ENCODE data around the gene TUBGCP5.

DNA sequence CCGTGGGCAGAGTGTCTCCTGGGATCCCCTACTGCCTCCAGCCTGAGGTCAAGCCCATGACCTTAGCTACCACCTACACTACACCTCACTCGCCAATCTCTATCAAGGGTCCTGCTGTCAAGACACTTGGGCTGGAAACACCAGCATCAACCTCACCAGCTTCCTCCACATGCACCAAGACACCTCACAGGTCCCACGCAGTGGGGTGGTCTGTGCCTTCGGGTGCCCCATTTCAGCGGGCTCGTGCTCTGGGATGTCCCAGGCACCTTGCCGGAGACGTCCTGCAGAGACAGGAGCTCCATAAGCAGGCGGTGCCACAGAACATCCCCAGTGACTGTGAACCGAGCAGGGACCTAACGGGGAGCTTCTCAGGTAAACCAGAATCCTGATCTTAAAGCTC, 79.2 kb downstream of the TUBGCP5 start:
- TF ChIP-seq, protein P1, sequence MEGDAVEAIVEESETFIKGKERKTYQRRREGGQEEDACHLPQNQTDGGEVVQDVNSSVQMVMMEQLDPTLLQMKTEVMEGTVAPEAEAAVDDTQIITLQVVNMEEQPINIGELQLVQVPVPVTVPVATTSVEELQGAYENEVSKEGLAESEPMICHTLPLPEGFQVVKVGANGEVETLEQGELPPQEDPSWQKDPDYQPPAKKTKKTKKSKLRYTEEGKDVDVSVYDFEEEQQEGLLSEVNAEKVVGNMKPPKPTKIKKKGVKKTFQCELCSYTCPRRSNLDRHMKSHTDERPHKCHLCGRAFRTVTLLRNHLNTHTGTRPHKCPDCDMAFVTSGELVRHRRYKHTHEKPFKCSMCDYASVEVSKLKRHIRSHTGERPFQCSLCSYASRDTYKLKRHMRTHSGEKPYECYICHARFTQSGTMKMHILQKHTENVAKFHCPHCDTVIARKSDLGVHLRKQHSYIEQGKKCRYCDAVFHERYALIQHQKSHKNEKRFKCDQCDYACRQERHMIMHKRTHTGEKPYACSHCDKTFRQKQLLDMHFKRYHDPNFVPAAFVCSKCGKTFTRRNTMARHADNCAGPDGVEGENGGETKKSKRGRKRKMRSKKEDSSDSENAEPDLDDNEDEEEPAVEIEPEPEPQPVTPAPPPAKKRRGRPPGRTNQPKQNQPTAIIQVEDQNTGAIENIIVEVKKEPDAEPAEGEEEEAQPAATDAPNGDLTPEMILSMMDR (conservative IDR thresholded peaks at IDR 0.05; ENCODE audit: low read depth, low read length): no peak
- no peak for TF ChIP-seq EZH2 (IDR thresholded peaks at IDR 0.05; ENCODE audit: borderline replicate concordance, low read depth, low read length, poor library complexity, severe bottlenecking)
